IMR-90 (cell line): ENCODE measurements around the gene PRKN.

Experiments
- CTCF ChIP-seq: conservative IDR thresholded peaks from 2 replicates; pipeline ENCODE4 v1.5.1; 2012; ENCODE audit warnings: mild to moderate bottlenecking, low read depth, low read length, improper control_type of control experiment
- RCOR1 ChIP-seq: IDR thresholded peaks from 2 replicates; pipeline ENCODE4 v1.6.1; 2012; ENCODE audit warnings: mild to moderate bottlenecking, low read length, improper control_type of control experiment; ENCODE audit not compliant: insufficient replicate concordance

DNA sequence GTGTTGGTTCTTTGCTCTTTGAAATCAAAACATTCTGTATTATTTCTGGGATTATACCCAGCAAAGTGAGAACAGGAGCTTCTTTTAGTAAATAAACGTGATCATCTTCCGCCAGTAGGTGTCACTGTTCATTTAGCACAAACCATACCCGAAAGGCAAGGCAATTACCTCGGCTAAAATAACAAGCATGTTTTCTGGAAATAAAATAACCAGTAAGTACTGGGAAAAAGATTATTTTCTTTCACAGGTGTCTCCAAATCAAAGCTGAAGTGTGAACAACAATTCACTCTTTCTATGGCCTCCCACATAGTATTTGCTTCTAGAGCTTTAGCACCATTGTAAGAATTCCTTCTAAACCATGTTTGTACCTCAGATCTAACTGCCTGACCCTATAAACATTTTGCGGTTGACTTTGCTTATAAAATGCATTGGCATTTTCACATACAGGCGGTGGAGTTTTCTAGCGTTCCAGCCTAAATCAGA, 1309.1 kb downstream of the PRKN start:
- TF ChIP-seq CTCF: peak; percentile 74
- TF ChIP-seq RCOR1: no peak
